HepG2 (cell line): Measurements from ENCODE around the gene EYA3. TPM values are rescaled to one million over a fixed set of nuclear protein-coding genes. Genes with fewer than 3 reads are reported as not detected.

Experiments
- ARNT2 ChIP-seq: sonication (generic); formaldehyde crosslinking; IDR thresholded peaks from 2 replicates; pipeline ENCODE4 v1.8.0; 2022; ENCODE audit warnings: mild to moderate bottlenecking, low read depth, missing genetic modification reagents, moderate library complexity
- EEA1 ChIP-seq: sonication (generic); formaldehyde crosslinking; IDR thresholded peaks from 2 replicates; pipeline ENCODE4 v1.5.1; 2020; ENCODE audit warnings: mild to moderate bottlenecking, missing genetic modification reagents, borderline replicate concordance
- FOXC1 ChIP-seq: sonication (generic); formaldehyde crosslinking; IDR thresholded peaks from 2 replicates; pipeline ENCODE4 v1.8.0; 2022; ENCODE audit warnings: mild to moderate bottlenecking, missing genetic modification reagents, borderline replicate concordance
- GABPA ChIP-seq, 2 experiments: IDR thresholded peaks; 2 replicates each; pipeline ENCODE4 v1.6.1; 2011 to 2016; ENCODE audit warnings: low read depth in 2 of 2, low read length in 1 of 2, missing biosample characterization in 1 of 2, missing genetic modification characterization in 1 of 2
- NFIB ChIP-seq: sonication (generic); formaldehyde crosslinking; IDR thresholded peaks from 2 replicates; pipeline ENCODE4 v1.9.0; 2021; ENCODE audit warnings: missing genetic modification reagents, mild to moderate bottlenecking, borderline replicate concordance
- RBFOX2 ChIP-seq: fragments of 200-400 bp; formaldehyde crosslinking; IDR thresholded peaks from 2 replicates; pipeline ENCODE4 v1.6.1; 2017; ENCODE audit warnings: low read depth, mild to moderate bottlenecking, low read length
- TAF15 ChIP-seq: fragments of 200-400 bp; formaldehyde crosslinking; IDR thresholded peaks from one replicate; pipeline ENCODE4 v1.6.1; 2018; ENCODE audit warnings: mild to moderate bottlenecking, low read depth, low read length; ENCODE audit not compliant: poor library complexity, severe bottlenecking
- ZMYM4 ChIP-seq: sonication (generic); formaldehyde crosslinking; IDR thresholded peaks from 2 replicates; pipeline ENCODE4 v1.8.1; 2023; ENCODE audit warnings: mild to moderate bottlenecking, missing genetic modification reagents
- polyA plus RNA-seq, 8 experiments: library from polyadenylated mRNA; depleted of rRNA in 3 of 8; stranded (reverse) in 7 of 8; unstranded in 1 of 8; fragments of >200 nt; fragmentation: Illumina TruSeq in 4 of 8; extraction: Trizol in 4 of 8; gene quantifications; 2 replicates each; pipeline versions ENCODE4 v1.2.1 to v1.2.3, GENCODE V29; 2011 to 2016; ENCODE audit warnings: low read depth in 4 of 8, missing spikeins in 1 of 8, mixed read lengths in 1 of 8; ENCODE audit not compliant: insufficient read depth in 1 of 8
- total RNA-seq, 5 experiments: library from RNA; depleted of rRNA; stranded (reverse); fragments of >200 nt; fragmentation: Illumina TruSeq; extraction: Trizol; gene quantifications; 2 replicates each; pipeline ENCODE4 v1.2.3, GENCODE V29; 2016; ENCODE audit warnings: low read depth in 1 of 5
- TF ChIP-seq, protein P1 (sequence below): sonication (generic); formaldehyde crosslinking; IDR thresholded peaks from 2 replicates; pipeline ENCODE4 v1.4.0; 2020; ENCODE audit warnings: missing genetic modification reagents
- TF ChIP-seq, protein P2 (sequence below): sonication (generic); formaldehyde crosslinking; IDR thresholded peaks from 2 replicates; pipeline ENCODE4 v1.5.0; 2020; ENCODE audit warnings: mild to moderate bottlenecking, missing genetic modification reagents
- TF ChIP-seq, protein P3 (sequence below): sonication (generic); formaldehyde crosslinking; IDR thresholded peaks from 2 replicates; pipeline ENCODE4 v1.5.1; 2020; ENCODE audit warnings: mild to moderate bottlenecking, missing genetic modification reagents, moderate library complexity
- TF ChIP-seq, protein P4 (sequence below): sonication (generic); formaldehyde crosslinking; IDR thresholded peaks from 2 replicates; pipeline ENCODE4 v1.4.0; 2020; ENCODE audit warnings: missing genetic modification reagents
- TF ChIP-seq, protein P5 (sequence below): sonication (generic); formaldehyde crosslinking; IDR thresholded peaks from 2 replicates; pipeline ENCODE4 v1.9.0; 2021; ENCODE audit warnings: missing genetic modification reagents, mild to moderate bottlenecking, borderline replicate concordance

Gene EYA3
- total and polyA plus RNA-seq, 2 of the 13 experiments (the other 11 are each of a cell fraction or from before 2014, with no cell fraction given) = 13.9 to 19.7 TPM

DNA sequence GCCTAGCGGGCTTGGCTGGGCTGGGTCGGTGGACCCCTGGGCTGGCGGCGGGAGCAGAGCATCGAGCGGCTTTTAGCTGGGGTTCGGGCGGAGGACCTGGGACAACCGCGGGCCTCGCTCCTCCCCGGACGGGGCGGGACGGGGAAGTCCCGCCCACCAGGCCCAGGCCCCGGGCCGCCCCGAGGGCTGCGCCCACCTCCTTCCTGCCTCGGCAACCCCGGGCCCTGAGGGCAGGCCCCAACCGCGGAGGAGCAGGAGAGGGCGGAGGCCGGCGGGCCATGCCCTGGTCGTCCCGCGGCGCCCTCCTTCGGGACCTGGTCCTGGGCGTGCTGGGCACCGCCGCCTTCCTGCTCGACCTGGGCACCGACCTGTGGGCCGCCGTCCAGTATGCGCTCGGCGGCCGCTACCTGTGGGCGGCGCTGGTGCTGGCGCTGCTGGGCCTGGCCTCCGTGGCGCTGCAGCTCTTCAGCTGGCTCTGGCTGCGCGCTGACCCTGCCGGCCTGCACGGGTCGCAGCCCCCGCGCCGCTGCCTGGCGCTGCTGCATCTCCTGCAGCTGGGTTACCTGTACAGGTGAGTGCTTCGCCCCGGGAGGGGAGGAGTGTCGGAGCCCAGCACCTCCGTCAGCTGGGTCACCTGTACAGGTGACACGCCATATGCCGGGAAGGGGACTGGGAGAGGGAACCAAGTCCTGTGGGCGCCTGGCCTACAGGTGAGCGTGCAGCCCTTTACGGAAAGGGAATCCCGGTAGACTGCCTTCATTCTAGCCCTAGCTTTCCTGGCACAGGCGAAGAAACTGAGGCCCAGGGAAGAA, 128.4 kb downstream of the EYA3 start, which contains the start of gene XKR8 (continued):
- TF ChIP-seq, protein P1, sequence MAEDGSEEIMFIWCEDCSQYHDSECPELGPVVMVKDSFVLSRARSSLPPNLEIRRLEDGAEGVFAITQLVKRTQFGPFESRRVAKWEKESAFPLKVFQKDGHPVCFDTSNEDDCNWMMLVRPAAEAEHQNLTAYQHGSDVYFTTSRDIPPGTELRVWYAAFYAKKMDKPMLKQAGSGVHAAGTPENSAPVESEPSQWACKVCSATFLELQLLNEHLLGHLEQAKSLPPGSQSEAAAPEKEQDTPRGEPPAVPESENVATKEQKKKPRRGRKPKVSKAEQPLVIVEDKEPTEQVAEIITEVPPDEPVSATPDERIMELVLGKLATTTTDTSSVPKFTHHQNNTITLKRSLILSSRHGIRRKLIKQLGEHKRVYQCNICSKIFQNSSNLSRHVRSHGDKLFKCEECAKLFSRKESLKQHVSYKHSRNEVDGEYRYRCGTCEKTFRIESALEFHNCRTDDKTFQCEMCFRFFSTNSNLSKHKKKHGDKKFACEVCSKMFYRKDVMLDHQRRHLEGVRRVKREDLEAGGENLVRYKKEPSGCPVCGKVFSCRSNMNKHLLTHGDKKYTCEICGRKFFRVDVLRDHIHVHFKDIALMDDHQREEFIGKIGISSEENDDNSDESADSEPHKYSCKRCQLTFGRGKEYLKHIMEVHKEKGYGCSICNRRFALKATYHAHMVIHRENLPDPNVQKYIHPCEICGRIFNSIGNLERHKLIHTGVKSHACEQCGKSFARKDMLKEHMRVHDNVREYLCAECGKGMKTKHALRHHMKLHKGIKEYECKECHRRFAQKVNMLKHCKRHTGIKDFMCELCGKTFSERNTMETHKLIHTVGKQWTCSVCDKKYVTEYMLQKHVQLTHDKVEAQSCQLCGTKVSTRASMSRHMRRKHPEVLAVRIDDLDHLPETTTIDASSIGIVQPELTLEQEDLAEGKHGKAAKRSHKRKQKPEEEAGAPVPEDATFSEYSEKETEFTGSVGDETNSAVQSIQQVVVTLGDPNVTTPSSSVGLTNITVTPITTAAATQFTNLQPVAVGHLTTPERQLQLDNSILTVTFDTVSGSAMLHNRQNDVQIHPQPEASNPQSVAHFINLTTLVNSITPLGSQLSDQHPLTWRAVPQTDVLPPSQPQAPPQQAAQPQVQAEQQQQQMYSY (CRISPR knock-in tag) = no peak
- TF ChIP-seq NFIB (CRISPR knock-in tag) (no peak), EEA1 (no peak), ARNT2 (CRISPR knock-in tag) (peak; percentile 32; the same call in 1 of the 2 replicates), GABPA (IDR thresholded peaks at IDR 0.05; ENCODE audit: low read depth, low read length) (peak; percentile 45; the same call in 1 of the 2 replicates), GABPA (CRISPR knock-in tag; IDR thresholded peaks at IDR 0.05; ENCODE audit: low read depth) (no peak), ZMYM4 (CRISPR knock-in tag) (peak; percentile 59; the same call in 1 of the 2 replicates), TAF15 (no peak), FOXC1 (CRISPR knock-in tag) (no peak), RBFOX2 (peak; percentile 77)
- TF ChIP-seq, protein P2, sequence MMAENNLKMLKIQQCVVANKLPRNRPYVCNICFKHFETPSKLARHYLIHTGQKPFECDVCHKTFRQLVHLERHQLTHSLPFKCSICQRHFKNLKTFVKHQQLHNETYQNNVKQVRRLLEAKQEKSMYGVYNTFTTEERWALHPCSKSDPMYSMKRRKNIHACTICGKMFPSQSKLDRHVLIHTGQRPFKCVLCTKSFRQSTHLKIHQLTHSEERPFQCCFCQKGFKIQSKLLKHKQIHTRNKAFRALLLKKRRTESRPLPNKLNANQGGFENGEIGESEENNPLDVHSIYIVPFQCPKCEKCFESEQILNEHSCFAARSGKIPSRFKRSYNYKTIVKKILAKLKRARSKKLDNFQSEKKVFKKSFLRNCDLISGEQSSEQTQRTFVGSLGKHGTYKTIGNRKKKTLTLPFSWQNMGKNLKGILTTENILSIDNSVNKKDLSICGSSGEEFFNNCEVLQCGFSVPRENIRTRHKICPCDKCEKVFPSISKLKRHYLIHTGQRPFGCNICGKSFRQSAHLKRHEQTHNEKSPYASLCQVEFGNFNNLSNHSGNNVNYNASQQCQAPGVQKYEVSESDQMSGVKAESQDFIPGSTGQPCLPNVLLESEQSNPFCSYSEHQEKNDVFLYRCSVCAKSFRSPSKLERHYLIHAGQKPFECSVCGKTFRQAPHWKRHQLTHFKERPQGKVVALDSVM (CRISPR knock-in tag) = peak; percentile 33; the same call in 1 of the 2 replicates
- TF ChIP-seq, protein P3, sequence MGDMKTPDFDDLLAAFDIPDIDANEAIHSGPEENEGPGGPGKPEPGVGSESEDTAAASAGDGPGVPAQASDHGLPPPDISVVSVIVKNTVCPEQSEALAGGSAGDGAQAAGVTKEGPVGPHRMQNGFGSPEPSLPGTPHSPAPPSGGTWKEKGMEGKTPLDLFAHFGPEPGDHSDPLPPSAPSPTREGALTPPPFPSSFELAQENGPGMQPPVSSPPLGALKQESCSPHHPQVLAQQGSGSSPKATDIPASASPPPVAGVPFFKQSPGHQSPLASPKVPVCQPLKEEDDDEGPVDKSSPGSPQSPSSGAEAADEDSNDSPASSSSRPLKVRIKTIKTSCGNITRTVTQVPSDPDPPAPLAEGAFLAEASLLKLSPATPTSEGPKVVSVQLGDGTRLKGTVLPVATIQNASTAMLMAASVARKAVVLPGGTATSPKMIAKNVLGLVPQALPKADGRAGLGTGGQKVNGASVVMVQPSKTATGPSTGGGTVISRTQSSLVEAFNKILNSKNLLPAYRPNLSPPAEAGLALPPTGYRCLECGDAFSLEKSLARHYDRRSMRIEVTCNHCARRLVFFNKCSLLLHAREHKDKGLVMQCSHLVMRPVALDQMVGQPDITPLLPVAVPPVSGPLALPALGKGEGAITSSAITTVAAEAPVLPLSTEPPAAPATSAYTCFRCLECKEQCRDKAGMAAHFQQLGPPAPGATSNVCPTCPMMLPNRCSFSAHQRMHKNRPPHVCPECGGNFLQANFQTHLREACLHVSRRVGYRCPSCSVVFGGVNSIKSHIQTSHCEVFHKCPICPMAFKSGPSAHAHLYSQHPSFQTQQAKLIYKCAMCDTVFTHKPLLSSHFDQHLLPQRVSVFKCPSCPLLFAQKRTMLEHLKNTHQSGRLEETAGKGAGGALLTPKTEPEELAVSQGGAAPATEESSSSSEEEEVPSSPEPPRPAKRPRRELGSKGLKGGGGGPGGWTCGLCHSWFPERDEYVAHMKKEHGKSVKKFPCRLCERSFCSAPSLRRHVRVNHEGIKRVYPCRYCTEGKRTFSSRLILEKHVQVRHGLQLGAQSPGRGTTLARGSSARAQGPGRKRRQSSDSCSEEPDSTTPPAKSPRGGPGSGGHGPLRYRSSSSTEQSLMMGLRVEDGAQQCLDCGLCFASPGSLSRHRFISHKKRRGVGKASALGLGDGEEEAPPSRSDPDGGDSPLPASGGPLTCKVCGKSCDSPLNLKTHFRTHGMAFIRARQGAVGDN (CRISPR knock-in tag) = peak; percentile 74
- TF ChIP-seq, protein P4, sequence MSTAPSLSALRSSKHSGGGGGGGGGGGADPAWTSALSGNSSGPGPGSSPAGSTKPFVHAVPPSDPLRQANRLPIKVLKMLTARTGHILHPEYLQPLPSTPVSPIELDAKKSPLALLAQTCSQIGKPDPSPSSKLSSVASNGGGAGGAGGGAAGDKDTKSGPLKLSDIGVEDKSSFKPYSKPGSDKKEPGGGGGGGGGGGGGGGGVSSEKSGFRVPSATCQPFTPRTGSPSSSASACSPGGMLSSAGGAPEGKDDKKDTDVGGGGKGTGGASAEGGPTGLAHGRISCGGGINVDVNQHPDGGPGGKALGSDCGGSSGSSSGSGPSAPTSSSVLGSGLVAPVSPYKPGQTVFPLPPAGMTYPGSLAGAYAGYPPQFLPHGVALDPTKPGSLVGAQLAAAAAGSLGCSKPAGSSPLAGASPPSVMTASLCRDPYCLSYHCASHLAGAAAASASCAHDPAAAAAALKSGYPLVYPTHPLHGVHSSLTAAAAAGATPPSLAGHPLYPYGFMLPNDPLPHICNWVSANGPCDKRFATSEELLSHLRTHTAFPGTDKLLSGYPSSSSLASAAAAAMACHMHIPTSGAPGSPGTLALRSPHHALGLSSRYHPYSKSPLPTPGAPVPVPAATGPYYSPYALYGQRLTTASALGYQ (CRISPR knock-in tag) = no peak
- TF ChIP-seq, protein P5, sequence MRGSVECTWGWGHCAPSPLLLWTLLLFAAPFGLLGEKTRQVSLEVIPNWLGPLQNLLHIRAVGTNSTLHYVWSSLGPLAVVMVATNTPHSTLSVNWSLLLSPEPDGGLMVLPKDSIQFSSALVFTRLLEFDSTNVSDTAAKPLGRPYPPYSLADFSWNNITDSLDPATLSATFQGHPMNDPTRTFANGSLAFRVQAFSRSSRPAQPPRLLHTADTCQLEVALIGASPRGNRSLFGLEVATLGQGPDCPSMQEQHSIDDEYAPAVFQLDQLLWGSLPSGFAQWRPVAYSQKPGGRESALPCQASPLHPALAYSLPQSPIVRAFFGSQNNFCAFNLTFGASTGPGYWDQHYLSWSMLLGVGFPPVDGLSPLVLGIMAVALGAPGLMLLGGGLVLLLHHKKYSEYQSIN = no peak
